ENCODE data around the gene UTP25. TPM values are rescaled to one million over a fixed set of nuclear protein-coding genes. Genes with fewer than 3 reads are reported as not detected.

Gene UTP25
- total and polyA plus RNA-seq, 2 of the 4 experiments (the other 2 are of a cell fraction): 7.1 to 17.4 TPM

DNA sequence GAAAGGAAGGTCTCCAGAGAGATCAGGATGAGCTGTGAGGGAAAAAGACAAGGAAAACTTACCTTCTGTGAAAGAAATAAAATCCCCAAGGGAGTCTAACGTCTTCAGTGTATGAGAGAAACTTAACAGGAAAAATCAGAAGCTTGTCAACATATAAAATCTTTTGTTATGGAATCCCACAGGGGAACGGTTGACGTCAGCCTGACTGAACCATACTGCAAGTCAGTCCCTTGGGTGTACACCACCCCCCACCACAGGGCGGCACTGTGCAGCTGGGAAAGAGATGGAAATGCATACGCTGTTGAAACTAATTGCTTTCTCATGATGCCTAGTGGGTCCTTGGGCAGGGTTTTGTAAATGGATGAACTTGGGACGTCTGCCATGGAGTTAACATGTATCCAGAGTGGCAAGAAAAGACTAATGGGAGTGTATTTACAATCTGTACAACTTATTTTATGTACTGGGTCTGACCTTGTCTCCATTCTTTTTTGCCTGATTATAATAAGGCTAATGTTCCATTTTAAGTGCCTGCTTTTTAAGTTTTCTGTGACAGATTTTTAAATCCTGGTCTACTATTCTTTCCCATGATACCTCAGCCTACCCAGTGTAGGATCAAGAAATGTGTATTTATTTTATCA lies 22.7 kb downstream of the UTP25 start:
- Histone ChIP-seq H3K9me3 (ENCODE audit: control insufficient read depth, insufficient read depth, low read length) (no peaks in the 10 kb centered on the region), H3K9ac (ENCODE audit: low read depth, low read length) (no peak overlapping the region), H2BK15ac (ENCODE audit: low read depth, low read length) (no peak overlapping the region; the same call in 2 of the 3 replicates), H2BK5ac (ENCODE audit: low read depth, low read length, poor library complexity, severe bottlenecking) (no peak overlapping the region), H4K8ac (ENCODE audit: low read depth in 2 of 2, low read length in 2 of 2) (0 out of 4 replicates have a peak overlapping the region, but pooled peaks of 1 of the 2 experiments have one; percentile 40), H3K14ac (replicated peaks; ENCODE audit: low read depth, low read length) (no peak overlapping the region), H3K79me1 (ENCODE audit: low read depth in 1 of 2, low read length in 2 of 2) (peaks cover 18 to 37% of the 10 kb centered on the region in 2 experiments), H3K4me1 (ENCODE audit: control insufficient read depth, insufficient read depth, low read length) (no peaks in the 10 kb centered on the region), H3K18ac (ENCODE audit: low read depth, low read length) (no peak overlapping the region), H4K5ac (ENCODE audit: low read depth, low read length) (no peak overlapping the region), H3K4ac (ENCODE audit: low read depth, low read length) (no peak overlapping the region), H3K36me3 (ENCODE audit: control insufficient read depth, insufficient read depth, low read length) (peaks cover 28% of the 10 kb centered on the region), H4K91ac (ENCODE audit: insufficient read depth, low read depth, low read length) (no peak overlapping the region), H3K56ac (ENCODE audit: extremely low read depth, insufficient read depth, low read length) (no peak overlapping the region), H2AK5ac (ENCODE audit: low read depth, low read length) (no peak overlapping the region), H3K27me3 (ENCODE audit: control insufficient read depth, insufficient read depth, low read length) (no peaks in the 10 kb centered on the region), H3K27ac (ENCODE audit: insufficient read depth, low read length) (no peak overlapping the region), H3K23ac (ENCODE audit: low read depth, low read length) (0 out of 2 replicates have a peak overlapping the region, but pooled peaks have one; percentile 44), H3K4me2 (ENCODE audit: low read depth, low read length) (no peak overlapping the region), H2BK20ac (ENCODE audit: low read depth, low read length) (no peak overlapping the region), H4K20me1 (ENCODE audit: insufficient read depth, low read length) (no peaks in the 10 kb centered on the region), H3K9me1 (ENCODE audit: insufficient read depth, low read length) (peaks cover 5% of the 10 kb centered on the region), H2AK9ac (replicated peaks; ENCODE audit: low read depth, low read length, poor library complexity) (no peak overlapping the region), H2BK120ac (ENCODE audit: low read depth, low read length) (no peak overlapping the region), H2AFZ (replicated peaks; ENCODE audit: low read length, poor library complexity) (no peak overlapping the region), H3K4me3 (ENCODE audit: insufficient read depth, low read depth, low read length) (no peak overlapping the region)
- in situ Hi-C loops (cut with MboI; ENCODE audit: low sequenced_read_pairs) (loop anchor here (25.0 kb wide), 1 partner anchor 462 kb away; no protein-coding TSS in a partner anchor), intact Hi-C loops (cut with micrococcal nuclease) (no loop called here), dilution Hi-C loops (cut with HindIII; ENCODE audit: low sequenced_read_pairs, unreplicated experiment) (no loop called here)
- ATAC-seq (ENCODE audit: low read depth): peak; percentile 65
- POLR2A ChIA-PET (ENCODE audit: unreplicated experiment): no interaction called here
- CTCF ChIA-PET: interaction anchor here (0.5 to 1.4 kb wide), 5 partner anchors 10 to 449 kb away, joined by 3 to 9 read pairs (median 3); partner anchors contain the start of gene UTP25
- DNase-seq: peak; percentile 45
- WGBS, 2 experiments (ENCODE audit: extremely low coverage in 2 of 2, insufficient read length in 1 of 2): no CpG with 5 or more reads among the region's 6 CpGs
- no TSS peak for BruUV-seq (replicated peaks)
- peak; percentile 51 for TF ChIP-seq RAD21 (IDR thresholded peaks at IDR 0.05; ENCODE audit: low read length)
- TF ChIP-seq, protein P1, sequence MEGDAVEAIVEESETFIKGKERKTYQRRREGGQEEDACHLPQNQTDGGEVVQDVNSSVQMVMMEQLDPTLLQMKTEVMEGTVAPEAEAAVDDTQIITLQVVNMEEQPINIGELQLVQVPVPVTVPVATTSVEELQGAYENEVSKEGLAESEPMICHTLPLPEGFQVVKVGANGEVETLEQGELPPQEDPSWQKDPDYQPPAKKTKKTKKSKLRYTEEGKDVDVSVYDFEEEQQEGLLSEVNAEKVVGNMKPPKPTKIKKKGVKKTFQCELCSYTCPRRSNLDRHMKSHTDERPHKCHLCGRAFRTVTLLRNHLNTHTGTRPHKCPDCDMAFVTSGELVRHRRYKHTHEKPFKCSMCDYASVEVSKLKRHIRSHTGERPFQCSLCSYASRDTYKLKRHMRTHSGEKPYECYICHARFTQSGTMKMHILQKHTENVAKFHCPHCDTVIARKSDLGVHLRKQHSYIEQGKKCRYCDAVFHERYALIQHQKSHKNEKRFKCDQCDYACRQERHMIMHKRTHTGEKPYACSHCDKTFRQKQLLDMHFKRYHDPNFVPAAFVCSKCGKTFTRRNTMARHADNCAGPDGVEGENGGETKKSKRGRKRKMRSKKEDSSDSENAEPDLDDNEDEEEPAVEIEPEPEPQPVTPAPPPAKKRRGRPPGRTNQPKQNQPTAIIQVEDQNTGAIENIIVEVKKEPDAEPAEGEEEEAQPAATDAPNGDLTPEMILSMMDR (conservative IDR thresholded peaks at IDR 0.05; ENCODE audit: low read depth, low read length): peak; percentile 55
- TF ChIP-seq RCOR1 (IDR thresholded peaks at IDR 0.05; ENCODE audit: insufficient replicate concordance, low read length): no peak
- TF ChIP-seq SMC3 (IDR thresholded peaks at IDR 0.05; ENCODE audit: low read depth, low read length): peak; percentile 46
